IPS-15b (cell line): ENCODE results near the gene ASPSCR1.
A peak's percentile ranks its signal among the peaks of the same experiment; 100 is the strongest.

Experiments
- H3K27me3 ChIP-seq: one replicate; pipeline ENCODE4 v1.6.1; 2013; ENCODE audit warnings: low read length; ENCODE audit not compliant: control insufficient read depth, insufficient read depth
- H3K36me3 ChIP-seq: one replicate; pipeline ENCODE4 v1.6.1; 2013; ENCODE audit warnings: low read length; ENCODE audit not compliant: control insufficient read depth, insufficient read depth
- H3K4me1 ChIP-seq: one replicate; pipeline ENCODE4 v1.6.1; 2013; ENCODE audit warnings: mild to moderate bottlenecking, low read length; ENCODE audit not compliant: control insufficient read depth, insufficient read depth
- H3K4me3 ChIP-seq: one replicate; pipeline ENCODE4 v1.5.1; 2013; ENCODE audit warnings: low read depth, low read length
- H3K9ac ChIP-seq: one replicate; pipeline ENCODE4 v1.6.1; 2013; ENCODE audit warnings: low read depth, mild to moderate bottlenecking, low read length
- H3K9me3 ChIP-seq: one replicate; pipeline ENCODE4 v1.6.1; 2013; ENCODE audit warnings: mild to moderate bottlenecking, low read length; ENCODE audit not compliant: control insufficient read depth, insufficient read depth

ASPSCR1 gene

DNA sequence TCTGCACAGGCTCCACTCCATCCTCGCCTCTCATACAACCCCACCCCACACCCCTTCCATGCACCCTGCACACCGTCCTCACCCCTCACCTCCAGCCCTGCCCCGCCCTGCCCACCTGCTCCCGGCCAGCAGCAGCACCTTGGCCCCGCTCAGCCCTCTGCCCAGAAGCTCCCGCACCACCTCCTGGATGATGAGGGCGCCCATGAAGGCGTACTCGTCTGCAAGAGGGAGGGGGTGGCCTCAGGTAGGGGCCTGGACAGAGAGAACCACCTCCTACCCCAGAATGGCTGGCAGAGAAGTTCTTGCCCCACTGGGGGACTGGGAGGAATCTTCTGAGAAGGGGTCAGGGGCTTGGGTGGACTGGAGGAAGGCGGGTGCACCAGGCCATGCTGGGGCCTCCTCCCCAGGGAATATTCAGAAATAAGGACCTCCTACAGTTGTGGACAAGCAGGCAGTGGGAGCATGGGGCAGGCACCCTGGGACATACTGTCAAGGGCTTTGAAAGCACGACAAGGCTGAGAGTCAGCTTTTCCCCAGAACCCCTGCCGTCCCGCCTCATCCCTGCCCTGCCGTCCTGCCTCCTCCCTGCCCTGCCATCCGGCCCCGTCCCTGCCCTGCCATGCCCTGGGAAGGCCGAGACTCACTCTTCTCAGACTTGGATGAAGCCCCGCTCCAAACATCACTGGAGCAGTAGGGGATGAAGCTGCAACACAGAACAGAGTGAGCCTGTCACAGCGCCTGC lies 19.6 kb upstream of the ASPSCR1 start:
- H3K36me3 ChIP-seq = no peaks in the 10 kb centered on the region
- no peak overlapping the region for H3K4me3 ChIP-seq
- H3K9me3 ChIP-seq = no peaks in the 10 kb centered on the region
- H3K4me1 ChIP-seq = no peaks in the 10 kb centered on the region
- peaks cover 39% of the 10 kb centered on the region for H3K27me3 ChIP-seq
- H3K9ac ChIP-seq = no peak overlapping the region

DNA sequence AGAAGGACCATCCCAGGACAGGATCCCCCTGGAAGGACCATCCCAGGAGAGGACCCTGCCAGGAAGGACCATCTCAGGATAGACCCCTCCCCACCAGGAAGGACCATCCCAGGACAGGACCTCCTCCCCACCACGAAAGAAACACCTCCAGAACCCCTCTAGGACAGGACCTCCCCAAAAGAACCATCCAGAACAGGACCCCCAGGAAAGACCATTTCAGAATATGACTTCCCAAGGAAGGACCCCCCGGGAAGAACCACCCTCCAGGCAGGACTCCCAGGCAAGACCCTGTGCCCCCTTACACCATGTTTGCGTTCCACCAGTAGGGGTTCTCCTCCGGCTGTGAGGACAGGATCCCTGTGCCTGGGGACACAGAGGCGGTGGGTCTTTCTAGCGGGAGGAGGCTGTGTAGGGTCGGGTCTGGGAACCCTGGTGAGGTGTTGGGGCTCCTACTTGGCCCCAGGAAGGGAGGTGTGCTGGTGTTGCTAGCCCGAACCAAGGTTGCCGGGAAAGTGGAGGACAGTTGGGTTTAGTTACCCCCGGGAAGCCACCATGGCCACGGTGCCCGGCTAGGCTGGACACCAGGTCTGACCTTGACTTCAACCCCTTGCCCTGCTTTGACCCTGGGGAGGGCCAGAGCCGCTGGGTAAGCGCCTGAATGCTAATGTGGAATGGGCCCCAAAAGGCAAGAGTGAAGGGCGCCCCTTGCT lies 18.6 kb upstream of the ASPSCR1 start:
- Histone ChIP-seq H3K27me3 (peaks cover 49% of the 10 kb centered on the region), H3K36me3 (no peaks in the 10 kb centered on the region), H3K9ac (no peak overlapping the region), H3K9me3 (no peaks in the 10 kb centered on the region), H3K4me3 (peak overlapping the region; percentile 27), H3K4me1 (no peaks in the 10 kb centered on the region)

DNA sequence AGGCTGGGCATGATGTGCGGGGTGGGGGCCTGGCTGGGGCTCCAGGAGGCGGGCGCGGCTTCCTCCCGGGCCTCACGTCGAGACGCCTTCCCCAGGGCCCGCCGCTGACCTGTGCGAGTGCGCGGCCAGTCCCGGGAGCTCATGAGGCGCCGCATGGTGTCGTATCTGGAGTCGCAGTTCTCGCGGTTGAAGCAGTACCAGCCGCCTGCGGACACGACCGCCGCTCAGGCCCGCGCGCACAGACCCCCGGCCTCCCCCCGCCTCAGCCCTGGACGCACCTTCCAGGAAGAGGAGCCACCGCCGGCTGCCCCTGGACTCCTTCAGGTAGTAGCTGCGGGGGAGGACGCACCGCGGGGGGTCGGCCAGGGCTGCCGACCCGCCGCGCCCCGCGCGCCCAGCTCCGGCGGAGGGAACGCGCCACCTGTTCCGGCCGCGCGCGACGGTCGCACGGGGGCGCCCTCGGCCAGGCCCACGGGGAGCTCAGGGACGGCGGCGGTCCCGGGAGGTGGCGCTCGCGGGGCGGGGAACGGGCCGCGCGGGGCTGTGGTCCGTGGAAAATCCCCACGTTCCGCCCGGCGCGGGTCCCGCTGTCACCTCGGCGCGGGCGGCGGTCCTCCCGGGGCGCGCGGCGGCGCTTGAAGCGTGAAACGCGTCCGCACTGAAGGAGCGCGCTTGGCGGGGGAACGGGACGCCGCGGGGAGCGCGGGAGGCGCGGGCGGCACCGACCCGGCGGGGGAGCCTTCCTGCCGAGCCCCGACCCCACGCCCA lies 17.9 kb upstream of the ASPSCR1 start:
- Histone ChIP-seq H3K9ac (no peak overlapping the region), H3K27me3 (peaks cover 56% of the 10 kb centered on the region), H3K36me3 (no peaks in the 10 kb centered on the region)

DNA sequence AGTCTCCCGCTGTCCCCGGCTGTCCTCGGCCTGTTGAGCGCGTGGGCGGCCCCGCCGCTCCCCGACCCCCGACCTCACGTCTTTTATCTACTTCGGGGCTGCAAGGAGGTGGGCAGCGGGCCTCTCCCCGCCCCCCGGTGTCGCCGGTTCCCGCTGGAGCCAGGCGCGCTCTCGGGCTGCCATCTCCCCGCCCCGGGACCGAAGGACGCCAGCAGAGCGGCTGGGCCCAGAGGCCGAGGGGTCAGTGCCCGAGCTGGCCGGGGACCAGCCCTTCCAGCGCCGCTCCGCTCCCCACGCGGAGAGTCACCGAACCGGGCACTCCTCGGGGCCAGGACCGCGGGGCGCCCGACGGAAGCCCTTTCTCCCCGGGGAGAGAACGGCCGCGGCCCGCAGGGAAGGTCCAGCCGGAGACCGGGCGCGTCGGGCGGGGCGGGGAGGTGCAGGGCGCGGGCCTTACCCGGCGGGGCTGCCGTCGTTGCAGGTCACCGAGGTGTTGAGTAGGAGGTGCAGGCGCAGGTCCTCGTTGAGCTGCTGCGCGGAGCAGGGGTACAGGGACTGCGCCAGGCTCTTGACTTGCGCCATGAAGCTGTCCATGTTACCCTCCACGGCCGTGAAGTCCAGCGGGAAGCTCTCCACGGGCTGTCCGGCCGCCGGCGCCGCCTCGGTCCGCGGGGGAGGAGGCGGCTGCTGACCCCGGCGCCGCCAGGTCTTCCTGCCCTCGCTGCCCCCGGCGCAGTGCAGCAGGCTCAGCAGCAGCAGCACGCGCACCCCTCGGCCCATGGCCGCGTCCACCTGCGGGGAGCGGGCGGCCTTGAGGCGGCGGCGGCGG lies 17.1 kb upstream of the ASPSCR1 start:
- Histone ChIP-seq H3K27me3 (peaks cover 64% of the 10 kb centered on the region), H3K9ac (no peak overlapping the region), H3K4me1 (no peaks in the 10 kb centered on the region)

More for the DNA sequence above, 17.9 kb upstream of the ASPSCR1 start:
- Histone ChIP-seq H3K9me3 (no peaks in the 10 kb centered on the region), H3K4me3 (peak overlapping the region; percentile 27), H3K4me1 (no peaks in the 10 kb centered on the region)

DNA sequence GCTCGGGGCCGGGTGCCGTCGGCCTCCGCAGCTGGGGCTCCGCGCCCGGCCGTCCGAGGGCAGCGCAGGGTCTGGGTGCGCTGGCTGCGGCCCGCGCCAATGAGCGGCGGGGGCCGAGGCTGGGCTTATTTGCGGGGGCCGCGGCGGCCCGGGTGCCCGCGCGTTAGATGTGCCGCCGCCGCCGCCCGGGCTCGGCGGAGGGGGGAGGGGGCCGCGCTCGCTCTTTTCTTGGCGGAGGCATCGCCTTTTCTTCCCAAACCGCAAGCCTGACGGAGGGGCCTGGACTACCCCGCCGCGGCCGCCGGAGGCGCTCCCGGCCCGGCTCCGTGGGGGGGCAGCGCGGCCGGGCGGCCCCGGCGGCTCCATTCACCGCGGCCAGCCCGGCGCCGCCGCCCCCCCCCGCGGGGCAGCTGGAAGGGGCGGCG lies 16.3 kb upstream of the ASPSCR1 start, which contains the start of gene NOTUM:
Gene NOTUM (minus strand): TSS at position 101 of the 425 bp plus-strand sequence. CDS start 278 bp downstream, outside the sequence.
- Histone ChIP-seq H3K36me3 (no peaks in the 10 kb centered on the region), H3K4me1 (no peaks in the 10 kb centered on the region), H3K4me3 (peak within 1 kb of the TSS; percentile 35), H3K9me3 (no peaks in the 10 kb centered on the region), H3K9ac (no peak within 1 kb of the TSS), H3K27me3 (peaks cover 66% of the 10 kb centered on the region)

More for the DNA sequence above, 17.1 kb upstream of the ASPSCR1 start:
- H3K9me3 ChIP-seq = no peaks in the 10 kb centered on the region
- H3K36me3 ChIP-seq = no peaks in the 10 kb centered on the region
- H3K4me3 ChIP-seq = peak overlapping the region; percentile 27

DNA sequence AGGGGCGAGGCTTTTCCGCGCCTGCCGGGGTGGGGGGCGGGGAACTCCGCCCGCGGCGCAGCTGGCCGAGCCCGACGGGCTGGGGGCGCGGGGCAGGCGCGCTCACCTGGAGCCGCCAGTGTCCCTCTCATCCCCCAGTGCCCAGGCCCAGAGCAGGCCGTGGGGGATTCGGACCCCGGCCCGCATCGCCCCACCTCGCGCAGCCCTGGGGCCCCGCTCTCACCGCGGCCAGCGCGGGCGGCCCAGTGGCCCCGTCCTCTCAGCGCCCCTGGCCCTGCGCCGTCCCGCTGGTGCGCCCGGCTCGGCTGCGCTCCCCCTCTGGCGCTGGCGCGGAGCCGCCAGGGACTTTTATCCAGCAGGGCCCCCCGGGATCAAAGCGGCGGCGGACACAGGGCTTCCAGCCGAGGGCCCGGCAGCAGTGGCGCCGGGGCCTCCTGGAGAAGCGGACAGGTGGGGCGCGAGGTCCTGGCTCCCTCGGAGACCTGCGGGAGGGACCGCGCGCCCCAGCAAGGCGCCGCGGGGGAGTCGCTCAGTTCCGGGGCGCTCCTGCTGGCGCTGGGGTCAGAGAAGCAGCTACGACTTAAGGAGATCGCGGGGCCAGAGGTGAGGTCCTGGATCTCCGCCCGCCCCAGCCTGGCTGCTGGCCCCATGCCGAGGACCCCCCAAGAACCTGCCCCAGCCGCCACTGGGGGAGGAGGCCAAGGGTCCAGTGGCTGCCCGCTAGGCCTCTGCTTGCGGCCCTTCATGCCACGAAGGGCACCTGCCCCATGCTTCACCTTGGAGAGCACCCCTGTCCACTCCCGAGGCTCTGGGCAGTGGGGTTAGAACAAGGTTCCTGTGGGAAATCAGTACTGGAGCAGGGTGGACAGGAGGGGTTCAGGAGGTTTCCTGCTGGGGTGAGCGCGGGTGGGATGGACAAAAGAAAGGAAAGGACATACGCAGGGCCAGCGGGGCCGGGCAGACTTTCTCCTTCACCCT lies 15.6 kb upstream of the ASPSCR1 start:
- H3K4me1 ChIP-seq = peaks cover 2% of the 10 kb centered on the region
- H3K9me3 ChIP-seq = no peaks in the 10 kb centered on the region
- H3K36me3 ChIP-seq = no peaks in the 10 kb centered on the region
- H3K27me3 ChIP-seq = peaks cover 68% of the 10 kb centered on the region
- H3K9ac ChIP-seq = no peak overlapping the region
- peak overlapping the region; percentile 35 for H3K4me3 ChIP-seq

DNA sequence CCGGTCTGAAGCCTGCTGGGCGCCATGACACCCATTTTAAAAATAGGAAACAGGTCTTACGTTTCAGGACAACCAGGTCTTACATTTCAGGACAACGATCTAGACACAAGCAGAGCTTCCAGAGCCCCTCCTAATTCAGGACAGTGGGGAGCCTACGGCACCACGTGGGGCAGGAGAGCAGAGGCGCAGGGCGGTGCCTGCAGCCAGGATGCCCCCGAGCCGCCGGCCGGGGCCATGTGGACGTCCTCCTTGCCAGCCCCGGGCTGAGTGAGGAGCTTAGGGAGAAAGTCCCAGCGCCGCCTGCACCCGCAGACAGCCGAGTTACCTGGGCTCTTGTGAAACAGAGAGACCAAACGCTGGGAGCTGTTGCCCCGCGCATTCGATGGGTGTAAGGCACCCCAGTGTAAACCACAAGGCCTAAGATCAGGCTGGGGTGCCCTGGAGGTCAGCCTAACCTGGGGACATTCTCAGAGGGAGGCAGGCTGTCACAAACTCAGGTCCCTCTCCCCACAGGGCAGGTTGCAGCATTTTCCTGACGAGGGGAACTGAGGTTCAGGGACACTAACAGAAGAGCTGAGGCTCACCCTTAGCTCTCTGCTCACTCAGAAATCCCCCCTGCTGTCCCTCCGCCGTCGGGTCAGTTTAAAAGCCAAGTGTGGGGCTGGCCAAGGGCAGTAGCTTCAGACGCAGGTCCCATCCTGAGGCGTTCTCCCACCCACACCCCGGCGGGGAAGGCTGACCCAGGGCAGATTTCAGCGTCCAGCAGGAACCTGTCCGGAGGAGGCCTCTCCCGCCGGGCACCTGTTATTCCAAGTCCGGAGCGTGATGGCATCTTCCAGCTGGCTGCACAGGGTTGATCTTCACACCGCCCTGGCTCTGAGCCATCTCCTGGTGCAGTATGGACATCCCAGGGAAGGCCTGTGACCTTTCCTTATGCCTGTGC lies 14.7 kb upstream of the ASPSCR1 start:
- Histone ChIP-seq H3K4me3 (peak overlapping the region; percentile 35), H3K27me3 (peaks cover 64% of the 10 kb centered on the region), H3K9ac (no peak overlapping the region), H3K4me1 (peaks cover 6% of the 10 kb centered on the region), H3K36me3 (no peaks in the 10 kb centered on the region), H3K9me3 (no peaks in the 10 kb centered on the region)

DNA sequence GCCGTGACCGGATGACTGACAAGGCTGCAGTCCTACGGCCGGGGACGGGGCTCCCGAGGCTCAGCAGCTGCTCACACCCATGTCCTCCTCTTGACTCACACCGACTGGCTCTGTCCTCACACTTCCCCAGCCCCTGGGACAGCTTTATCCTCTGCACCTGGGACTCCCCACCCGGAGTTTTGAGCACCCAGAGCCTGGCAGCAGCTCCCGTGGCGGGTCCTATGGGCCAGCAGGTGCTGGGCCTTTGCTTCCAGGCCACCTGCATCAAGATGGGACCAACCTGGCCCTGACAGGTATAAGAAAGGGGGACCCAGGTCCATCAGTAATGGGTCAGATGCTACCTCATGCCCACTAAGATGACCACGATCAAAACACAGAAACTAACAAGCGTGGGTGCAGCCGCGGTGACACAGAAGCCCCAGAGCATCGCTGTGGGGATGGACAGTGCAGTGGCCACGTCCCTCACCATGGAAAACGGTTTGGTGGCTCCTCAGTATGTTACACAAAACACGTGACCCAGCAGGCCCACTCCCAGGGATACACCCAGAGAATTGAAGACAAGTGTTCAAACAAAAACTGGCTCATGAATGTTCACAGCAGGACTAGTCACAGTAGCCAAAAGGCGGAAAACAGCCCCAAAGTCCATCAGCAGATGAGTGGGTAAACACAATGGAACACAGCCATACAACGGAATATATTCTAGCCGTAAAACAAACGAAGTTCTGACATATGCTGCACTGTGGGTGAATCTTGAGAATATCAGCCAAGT lies 13.2 kb upstream of the ASPSCR1 start:
- Histone ChIP-seq H3K27me3 (peaks cover 53% of the 10 kb centered on the region), H3K4me3 (no peak overlapping the region), H3K9me3 (no peaks in the 10 kb centered on the region), H3K4me1 (peaks cover 8% of the 10 kb centered on the region), H3K9ac (no peak overlapping the region), H3K36me3 (no peaks in the 10 kb centered on the region)
